Stimulated activated CD8-positive, alpha-beta memory T cell treated with anti-CD3 and anti-CD28 coated beads, Interleukin-7, amount 100 ng/mL, for 1 hour (primary cell): ENCODE measurements around the gene RGS12.

Experiments
- DNase-seq, 2 donors: peaks; one replicate each; pipeline ENCODE4 v3.0.0-alpha.2; 2020; ENCODE audit warnings: low read depth in 2 of 2

RGS12 gene, protein sequence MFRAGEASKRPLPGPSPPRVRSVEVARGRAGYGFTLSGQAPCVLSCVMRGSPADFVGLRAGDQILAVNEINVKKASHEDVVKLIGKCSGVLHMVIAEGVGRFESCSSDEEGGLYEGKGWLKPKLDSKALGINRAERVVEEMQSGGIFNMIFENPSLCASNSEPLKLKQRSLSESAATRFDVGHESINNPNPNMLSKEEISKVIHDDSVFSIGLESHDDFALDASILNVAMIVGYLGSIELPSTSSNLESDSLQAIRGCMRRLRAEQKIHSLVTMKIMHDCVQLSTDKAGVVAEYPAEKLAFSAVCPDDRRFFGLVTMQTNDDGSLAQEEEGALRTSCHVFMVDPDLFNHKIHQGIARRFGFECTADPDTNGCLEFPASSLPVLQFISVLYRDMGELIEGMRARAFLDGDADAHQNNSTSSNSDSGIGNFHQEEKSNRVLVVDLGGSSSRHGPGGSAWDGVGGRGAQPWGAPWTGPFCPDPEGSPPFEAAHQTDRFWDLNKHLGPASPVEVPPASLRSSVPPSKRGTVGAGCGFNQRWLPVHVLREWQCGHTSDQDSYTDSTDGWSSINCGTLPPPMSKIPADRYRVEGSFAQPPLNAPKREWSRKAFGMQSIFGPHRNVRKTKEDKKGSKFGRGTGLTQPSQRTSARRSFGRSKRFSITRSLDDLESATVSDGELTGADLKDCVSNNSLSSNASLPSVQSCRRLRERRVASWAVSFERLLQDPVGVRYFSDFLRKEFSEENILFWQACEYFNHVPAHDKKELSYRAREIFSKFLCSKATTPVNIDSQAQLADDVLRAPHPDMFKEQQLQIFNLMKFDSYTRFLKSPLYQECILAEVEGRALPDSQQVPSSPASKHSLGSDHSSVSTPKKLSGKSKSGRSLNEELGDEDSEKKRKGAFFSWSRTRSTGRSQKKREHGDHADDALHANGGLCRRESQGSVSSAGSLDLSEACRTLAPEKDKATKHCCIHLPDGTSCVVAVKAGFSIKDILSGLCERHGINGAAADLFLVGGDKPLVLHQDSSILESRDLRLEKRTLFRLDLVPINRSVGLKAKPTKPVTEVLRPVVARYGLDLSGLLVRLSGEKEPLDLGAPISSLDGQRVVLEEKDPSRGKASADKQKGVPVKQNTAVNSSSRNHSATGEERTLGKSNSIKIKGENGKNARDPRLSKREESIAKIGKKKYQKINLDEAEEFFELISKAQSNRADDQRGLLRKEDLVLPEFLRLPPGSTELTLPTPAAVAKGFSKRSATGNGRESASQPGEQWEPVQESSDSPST (N-terminal part only)

DNA sequence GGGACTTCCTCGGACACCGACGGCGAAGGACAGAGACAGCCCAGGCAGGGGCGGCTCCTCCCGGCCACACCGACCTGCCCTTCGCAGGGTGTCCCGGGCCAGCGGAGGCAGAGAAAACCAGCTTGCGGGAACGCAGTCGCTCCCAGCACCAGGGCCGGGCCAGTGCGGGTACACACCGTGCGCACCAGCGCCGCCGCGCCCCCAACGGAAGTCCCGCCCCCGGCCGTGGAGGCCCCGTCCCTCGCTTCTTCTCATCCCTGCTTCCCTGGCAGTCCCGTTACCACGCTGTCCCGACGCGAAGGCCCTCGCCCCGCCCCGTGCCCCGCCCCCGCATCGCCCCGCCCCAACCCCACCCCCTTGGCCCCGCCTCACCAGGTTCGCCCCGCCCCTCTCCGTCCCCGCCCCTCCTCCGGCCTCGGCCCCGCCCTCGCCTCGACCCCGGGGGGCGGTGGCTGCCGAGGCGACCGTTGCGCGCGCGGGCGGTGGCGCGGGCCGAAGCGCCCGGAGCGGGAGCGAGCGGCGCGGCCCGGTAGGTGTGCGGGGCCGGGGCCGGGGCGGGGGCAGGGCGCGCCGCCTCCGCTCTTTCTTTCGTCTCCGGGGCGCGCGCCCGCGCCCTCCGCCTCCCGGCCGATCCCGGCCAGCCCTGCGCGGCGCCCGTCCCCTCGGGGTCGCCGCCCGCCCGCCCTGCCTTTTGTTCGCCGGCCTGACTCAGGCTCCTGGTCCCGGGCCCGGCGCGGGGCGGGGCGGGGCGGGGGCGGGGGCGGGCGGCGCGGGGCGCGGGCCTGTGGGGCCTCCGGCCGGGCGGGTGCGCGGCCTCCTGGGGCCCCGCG is at the start of gene RGS12:
Gene RGS12 (plus strand): TSS at position 451 of the 830 bp plus-strand sequence. CDS start 23,150 bp downstream, outside the sequence.
- peak; percentile 60 for DNase-seq

DNA sequence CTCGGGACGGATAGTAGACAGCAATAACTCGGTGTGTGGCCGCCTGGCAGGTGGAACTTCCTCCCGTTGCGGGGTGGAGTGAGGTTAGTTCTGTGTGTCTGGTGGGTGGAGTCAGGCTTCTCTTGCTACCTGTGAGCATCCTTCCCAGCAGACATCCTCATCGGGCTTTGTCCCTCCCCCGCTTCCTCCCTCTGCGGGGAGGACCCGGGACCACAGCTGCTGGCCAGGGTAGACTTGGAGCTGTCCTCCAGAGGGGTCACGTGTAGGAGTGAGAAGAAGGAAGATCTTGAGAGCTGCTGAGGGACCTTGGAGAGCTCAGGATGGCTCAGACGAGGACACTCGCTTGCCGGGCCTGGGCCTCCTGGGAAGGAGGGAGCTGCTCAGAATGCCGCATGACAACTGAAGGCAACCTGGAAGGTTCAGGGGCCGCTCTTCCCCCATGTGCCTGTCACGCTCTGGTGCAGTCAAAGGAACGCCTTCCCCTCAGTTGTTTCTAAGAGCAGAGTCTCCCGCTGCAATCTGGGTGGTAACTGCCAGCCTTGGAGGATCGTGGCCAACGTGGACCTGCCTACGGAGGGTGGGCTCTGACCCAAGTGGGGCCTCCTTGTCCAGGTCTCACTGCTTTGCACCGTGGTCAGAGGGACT is 49.6 kb upstream of the RGS12 start:
- DNase-seq: no peak

GRCh38 chr4:3244002-3244401 is 48.8 kb upstream of the RGS12 start:
- no peak for DNase-seq

- DNase-seq: no peak
These were observed 48.1 kb upstream of the RGS12 start for GRCh38 chr4:3244747-3245146.

GRCh38 chr4:3245676-3246075 is 47.1 kb upstream of the RGS12 start:
- DNase-seq: no peak

GRCh38 chr4:3246458-3247398 is 46.1 kb upstream of the RGS12 start:
- no peak for DNase-seq

- DNase-seq: no peak
These were observed 45.2 kb upstream of the RGS12 start for GRCh38 chr4:3247399-3248177.

DNA sequence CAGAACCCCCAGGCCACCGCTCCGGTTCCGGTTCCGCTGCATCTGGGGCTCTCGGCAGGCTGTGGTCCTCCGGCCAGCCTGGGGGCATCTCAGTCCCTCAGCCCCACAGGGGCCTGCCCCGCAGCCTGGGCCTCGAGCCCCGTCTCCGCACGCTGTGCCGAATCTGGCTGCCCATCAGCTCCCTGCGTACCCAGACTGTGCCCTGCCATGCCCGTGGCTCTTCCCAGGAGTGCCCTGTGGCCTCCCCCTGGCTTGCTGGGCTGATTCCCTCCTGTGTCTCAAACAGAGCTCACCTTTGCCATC is 44.7 kb upstream of the RGS12 start:
- no peak for DNase-seq

DNA sequence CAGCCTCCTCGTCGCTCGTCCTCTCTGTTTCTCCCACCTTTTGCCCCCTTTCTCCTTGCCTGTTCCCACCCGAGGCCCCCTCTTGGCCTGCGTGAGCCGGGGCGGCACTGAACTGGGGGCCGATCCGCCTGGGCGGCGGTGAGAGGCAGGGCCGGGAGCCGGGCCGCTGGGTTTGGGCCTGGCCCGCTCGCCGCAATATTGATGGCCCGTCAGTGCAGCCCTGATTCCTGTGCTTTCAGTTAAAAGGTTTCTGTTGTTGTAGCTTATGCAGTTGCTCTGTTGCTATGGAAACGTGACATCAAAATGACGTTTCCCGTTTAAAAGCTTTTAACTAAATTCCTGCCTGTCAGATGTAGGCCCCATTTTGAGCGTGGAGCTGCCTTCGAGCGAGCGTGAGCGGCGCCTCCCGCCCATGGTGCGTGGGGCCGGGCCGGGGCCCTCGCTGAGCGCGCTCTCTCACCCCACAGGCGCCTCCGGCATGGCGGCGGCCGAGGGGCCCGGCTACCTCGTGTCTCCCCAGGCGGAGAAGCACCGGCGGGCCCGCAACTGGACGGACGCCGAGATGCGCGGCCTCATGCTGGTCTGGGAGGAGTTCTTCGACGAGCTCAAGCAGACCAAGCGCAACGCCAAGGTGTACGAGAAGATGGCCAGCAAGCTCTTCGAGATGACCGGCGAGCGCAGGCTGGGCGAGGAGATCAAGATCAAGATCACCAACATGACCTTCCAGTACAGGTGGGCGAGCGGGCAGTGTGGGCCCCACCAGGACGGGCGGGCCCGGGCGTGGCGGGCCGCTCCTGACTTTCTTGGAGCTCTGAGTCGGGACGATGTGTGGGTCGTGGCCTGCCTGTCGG is 43.8 kb upstream of the RGS12 start, which contains the start of gene MSANTD1:
Gene MSANTD1 (plus strand): TSS at position 349 of the 851 bp plus-strand sequence. CDS start 64 bp downstream, at position 413.
- DNase-seq: no peak

DNA sequence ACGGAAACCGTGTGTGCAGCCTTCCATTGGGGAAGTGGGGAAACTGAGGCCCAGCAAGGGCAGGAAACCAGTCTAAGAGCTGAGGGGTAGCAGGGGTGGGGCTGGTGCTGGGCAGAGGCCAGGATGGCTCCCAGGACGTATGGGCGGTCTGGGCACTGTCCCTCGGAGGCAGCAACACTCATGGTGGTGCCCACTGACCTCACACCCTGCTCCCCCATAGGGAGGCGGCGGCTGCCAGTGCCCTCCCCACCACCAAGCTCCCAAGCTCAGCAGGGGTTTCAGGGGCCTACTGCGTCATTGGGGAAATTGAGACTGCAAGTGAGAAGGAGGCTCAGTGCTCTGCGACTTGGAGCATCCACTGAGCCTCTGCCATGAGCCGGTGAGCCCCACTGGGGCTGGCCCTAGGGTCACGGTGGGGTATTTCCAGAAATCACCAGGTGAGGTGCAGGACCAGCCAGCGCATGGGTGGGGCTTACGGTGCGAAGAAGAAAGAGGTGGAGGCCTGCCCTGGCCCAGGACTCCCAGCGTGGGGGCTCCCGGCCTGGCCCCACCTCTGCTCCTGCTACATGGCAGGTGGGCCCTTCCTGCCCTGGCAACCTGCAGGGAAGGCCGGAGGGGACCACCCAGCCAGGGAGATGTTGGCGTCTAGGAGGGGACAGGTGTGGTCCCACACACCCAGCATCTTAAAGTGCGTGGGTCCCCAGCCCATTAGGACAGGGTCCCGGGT is 42.9 kb upstream of the RGS12 start:
- no peak for DNase-seq

- no peak for DNase-seq
These were observed 42.3 kb upstream of the RGS12 start for GRCh38 chr4:3250438-3250955.

DNA sequence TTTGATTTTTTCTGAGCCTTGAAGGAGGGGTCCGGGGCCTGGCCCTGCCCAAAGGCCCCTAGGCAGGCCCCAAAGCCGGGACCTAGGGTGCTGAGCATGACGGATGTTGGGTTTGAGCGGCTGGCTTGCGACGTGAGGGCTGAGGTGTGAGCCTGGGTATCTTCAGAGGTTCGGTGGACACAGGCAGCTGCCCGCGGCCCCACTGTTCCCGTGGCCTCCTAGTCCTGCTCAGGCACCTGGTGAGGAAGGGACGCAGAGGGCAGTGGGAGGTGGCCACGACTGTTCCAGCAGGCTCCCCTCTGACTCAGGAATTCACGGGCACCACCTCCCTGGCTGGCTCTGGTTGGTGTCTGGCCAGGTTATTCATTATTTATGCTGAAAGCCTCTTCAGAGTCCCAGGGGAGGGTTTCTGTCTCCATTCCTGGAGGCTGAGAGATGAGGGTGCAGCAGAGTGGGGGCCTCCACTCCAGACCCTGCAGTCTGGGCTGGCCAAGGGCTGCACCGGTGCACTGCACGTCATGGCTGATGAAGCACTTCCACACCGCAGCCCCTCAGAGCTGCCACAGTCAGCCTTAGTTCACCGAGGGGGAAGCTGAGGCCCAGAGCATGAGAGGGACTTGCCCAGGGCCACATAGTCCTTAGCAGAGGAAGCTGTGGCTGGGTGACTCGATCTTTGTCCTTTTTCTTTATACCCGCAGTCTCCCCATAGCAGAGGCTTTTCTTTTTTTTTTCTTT is 41.7 kb upstream of the RGS12 start:
- DNase-seq: no peak

GRCh38 chr4:3251691-3252479 is 40.9 kb upstream of the RGS12 start:
- DNase-seq: no peak

- DNase-seq: no peak
These were observed 40.4 kb upstream of the RGS12 start for GRCh38 chr4:3252480-3252828.
